Calu3 (cell line): ENCODE results near the gene EPGN. TPM values are rescaled to one million over a fixed set of nuclear protein-coding genes. Genes with fewer than 3 reads are reported as not detected.
"Not testable (repeated sequence)": the region's sequence is repeated elsewhere in the genome, so short reads cannot be mapped to it uniquely, and the experiment has no call there.

Experiments
- BruUV-seq: library from RNA; stranded (reverse); fragments of 400-500 nt; replicated peaks from 2 replicates; lab custom pipeline; 2021; lab: Mats Ljungman, UMichigan
- CTCF ChIA-PET: fragments of 300-600 bp; sonication (Branson Sonifier 250); formaldehyde crosslinking; loops from one replicate; lab custom pipeline; 2022; ENCODE audit warnings: antibody characterized with exemption; lab: Charles Lee
- DNase-seq: peaks from one replicate; pipeline ENCODE4 v3.0.0; 2022
- H3K27ac Mint-ChIP-seq: one replicate; pipeline ENCODE4 v1.8.0; 2022; ENCODE audit warnings: mixed read lengths; ENCODE audit not compliant: unreplicated experiment
- H3K27me3 Mint-ChIP-seq: one replicate; pipeline ENCODE4 v1.8.0; 2022; ENCODE audit warnings: mixed read lengths; ENCODE audit not compliant: unreplicated experiment
- H3K36me3 Mint-ChIP-seq: one replicate; pipeline ENCODE4 v1.8.0; 2022; ENCODE audit warnings: mild to moderate bottlenecking, moderate library complexity, mixed read lengths; ENCODE audit not compliant: insufficient read depth, unreplicated experiment
- H3K4me1 Mint-ChIP-seq: one replicate; pipeline ENCODE4 v1.8.0; 2022; ENCODE audit warnings: mild to moderate bottlenecking, low read depth, mixed read lengths; ENCODE audit not compliant: unreplicated experiment
- H3K4me3 Mint-ChIP-seq: one replicate; pipeline ENCODE4 v1.8.0; 2022; ENCODE audit warnings: mild to moderate bottlenecking, low read depth, moderate library complexity, mixed read lengths; ENCODE audit not compliant: unreplicated experiment
- H3K9me3 Mint-ChIP-seq: one replicate; pipeline ENCODE4 v1.8.0; 2022; ENCODE audit warnings: low read depth, mixed read lengths; ENCODE audit not compliant: unreplicated experiment
- intact Hi-C: fragments of 100-400 bp; cut with micrococcal nuclease; formaldehyde crosslinking; loops from one replicate; pipeline ENCODE4 v1.10.0; 2022; ENCODE audit not compliant: unreplicated experiment
- total RNA-seq: library from RNA; stranded (reverse); gene quantifications from 2 replicates; pipeline ENCODE4 v1.2.3, GENCODE V29; 2022
- TF ChIP-seq, protein P1 (sequence below): fragments of 200-600 bp; IDR thresholded peaks from one replicate; pipeline ENCODE4 v1.8.0; 2022; ENCODE audit warnings: antibody characterized with exemption; ENCODE audit not compliant: unreplicated experiment

EPGN gene
- total RNA-seq, 1 experiment from 2014 or later: 0.40 TPM

- no TSS peak for BruUV-seq
- Mint-ChIP-seq H3K4me3 (no peak overlapping the region), H3K27me3 (no peaks in the 10 kb centered on the region), H3K9me3 (peaks cover 2% of the 10 kb centered on the region), H3K36me3 (no peaks in the 10 kb centered on the region), H3K4me1 (no peaks in the 10 kb centered on the region), H3K27ac (no peak overlapping the region)
- intact Hi-C loops: no loop called here
- CTCF ChIA-PET: no interaction called here
- TF ChIP-seq, protein P1, sequence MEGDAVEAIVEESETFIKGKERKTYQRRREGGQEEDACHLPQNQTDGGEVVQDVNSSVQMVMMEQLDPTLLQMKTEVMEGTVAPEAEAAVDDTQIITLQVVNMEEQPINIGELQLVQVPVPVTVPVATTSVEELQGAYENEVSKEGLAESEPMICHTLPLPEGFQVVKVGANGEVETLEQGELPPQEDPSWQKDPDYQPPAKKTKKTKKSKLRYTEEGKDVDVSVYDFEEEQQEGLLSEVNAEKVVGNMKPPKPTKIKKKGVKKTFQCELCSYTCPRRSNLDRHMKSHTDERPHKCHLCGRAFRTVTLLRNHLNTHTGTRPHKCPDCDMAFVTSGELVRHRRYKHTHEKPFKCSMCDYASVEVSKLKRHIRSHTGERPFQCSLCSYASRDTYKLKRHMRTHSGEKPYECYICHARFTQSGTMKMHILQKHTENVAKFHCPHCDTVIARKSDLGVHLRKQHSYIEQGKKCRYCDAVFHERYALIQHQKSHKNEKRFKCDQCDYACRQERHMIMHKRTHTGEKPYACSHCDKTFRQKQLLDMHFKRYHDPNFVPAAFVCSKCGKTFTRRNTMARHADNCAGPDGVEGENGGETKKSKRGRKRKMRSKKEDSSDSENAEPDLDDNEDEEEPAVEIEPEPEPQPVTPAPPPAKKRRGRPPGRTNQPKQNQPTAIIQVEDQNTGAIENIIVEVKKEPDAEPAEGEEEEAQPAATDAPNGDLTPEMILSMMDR: no peak
- no peak for DNase-seq
These were observed 27.2 kb downstream of the EPGN start for GRCh38 chr4:74335341-74336021.

- H3K9me3 Mint-ChIP-seq: peaks cover 2% of the 10 kb centered on the region
- CTCF ChIA-PET: no interaction called here
- H3K27me3 Mint-ChIP-seq: no peaks in the 10 kb centered on the region
- no peaks in the 10 kb centered on the region for H3K4me1 Mint-ChIP-seq
- no peak for DNase-seq
- H3K27ac Mint-ChIP-seq: no peak overlapping the region
- TF ChIP-seq, protein P1: no peak
- H3K4me3 Mint-ChIP-seq: no peak overlapping the region
- BruUV-seq: no TSS peak
- intact Hi-C loops: no loop called here
- H3K36me3 Mint-ChIP-seq: no peaks in the 10 kb centered on the region
These were observed 30.6 kb downstream of the EPGN start for GRCh38 chr4:74338792-74339333.

DNA sequence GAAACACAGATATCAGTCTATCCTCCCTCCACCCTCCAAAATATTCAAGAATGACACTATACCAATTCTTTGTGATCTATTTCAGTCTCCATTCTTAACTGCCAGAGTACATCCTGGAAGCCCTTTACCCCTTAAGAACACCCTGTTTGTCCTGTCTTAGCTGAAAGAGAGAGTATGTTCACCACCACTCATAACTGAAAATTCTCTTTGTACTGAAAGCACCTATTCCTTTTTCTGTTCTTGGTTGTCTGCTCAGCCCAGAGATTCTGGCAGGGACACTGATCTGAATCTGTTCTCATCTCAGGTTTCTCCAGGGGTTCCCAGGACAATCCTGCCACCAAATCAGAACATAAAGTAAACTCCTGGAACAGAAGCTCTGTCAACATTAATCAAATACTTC, 31.2 kb downstream of the EPGN start:
- intact Hi-C loops: no loop called here
- BruUV-seq: no TSS peak
- H3K9me3 Mint-ChIP-seq: peaks cover 1% of the 10 kb centered on the region
- TF ChIP-seq, protein P1: no peak
- H3K4me1 Mint-ChIP-seq: no peaks in the 10 kb centered on the region
- H3K4me3 Mint-ChIP-seq: no peak overlapping the region
- no peaks in the 10 kb centered on the region for H3K36me3 Mint-ChIP-seq
- no peak overlapping the region for H3K27ac Mint-ChIP-seq
- DNase-seq: no peak
- CTCF ChIA-PET: no interaction called here
- H3K27me3 Mint-ChIP-seq: no peaks in the 10 kb centered on the region

GRCh38 chr4:74340421-74340820, 32.2 kb downstream of the EPGN start:
- H3K27me3 Mint-ChIP-seq, H3K9me3 Mint-ChIP-seq, CTCF ChIA-PET, DNase-seq, H3K4me1 Mint-ChIP-seq, H3K4me3 Mint-ChIP-seq, BruUV-seq, intact Hi-C loops, H3K27ac Mint-ChIP-seq, H3K36me3 Mint-ChIP-seq: not testable (repeated sequence)

- CTCF ChIA-PET: no interaction called here
- no peak for DNase-seq
- Mint-ChIP-seq H3K4me3 (no peak overlapping the region), H3K4me1 (no peaks in the 10 kb centered on the region), H3K27ac (no peak overlapping the region), H3K36me3 (no peaks in the 10 kb centered on the region), H3K27me3 (no peaks in the 10 kb centered on the region), H3K9me3 (peaks cover 5% of the 10 kb centered on the region)
- TF ChIP-seq, protein P1: no peak
- intact Hi-C loops: no loop called here
- BruUV-seq: no TSS peak
These were observed 35.8 kb downstream of the EPGN start for GRCh38 chr4:74344031-74344430.
